Activated CD8-positive, alpha-beta memory T cell treated with anti-CD3 and anti-CD28 coated beads for 36 hours (primary cell): ENCODE results near the gene CPN1. TPM values are rescaled to one million over a fixed set of nuclear protein-coding genes. Genes with fewer than 3 reads are reported as not detected.

ENCODE experiments used
- CTCF ChIA-PET: fragments of 350-600 bp; sonication (Branson Sonifier 250); formaldehyde crosslinking; loops from one replicate; lab custom pipeline; 2021; ENCODE audit warnings: antibody characterized with exemption; lab: Charles Lee
- POLR2A ChIA-PET: fragments of 350-600 bp; sonication (Branson Sonifier 250); formaldehyde crosslinking; loops from one replicate; lab custom pipeline; 2021; ENCODE audit warnings: antibody characterized with exemption; lab: Charles Lee
- total RNA-seq, 2 experiments: library from RNA; stranded (reverse); gene quantifications; one replicate each; pipeline ENCODE4 v1.2.3, GENCODE V29; 2021

CPN1 gene
- total RNA-seq, 2 experiments from 2014 or later, result not detected

DNA sequence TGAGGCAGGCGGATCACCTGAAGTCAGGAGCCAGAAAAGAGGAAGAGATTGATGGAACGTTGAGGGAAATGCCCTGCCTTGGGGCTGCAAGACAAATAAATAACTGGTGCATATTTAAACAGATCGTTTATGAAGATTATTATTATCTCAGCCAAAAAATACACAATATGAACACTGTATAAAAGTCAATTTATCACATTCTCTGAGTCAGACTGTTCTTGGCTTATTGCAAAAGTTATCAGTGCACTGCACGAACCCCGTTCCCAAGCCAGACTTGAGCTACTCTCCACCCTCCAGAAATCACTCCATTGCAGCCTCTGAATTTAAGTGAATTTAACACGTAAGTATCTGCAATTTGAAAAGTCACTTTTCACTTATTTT lies 73.5 kb downstream of the CPN1 start:
- ChIA-PET CTCF (interaction anchor here (0.9 to 3.0 kb wide), 4 partner anchors 16 to 162 kb away, joined by 3 to 18 read pairs (median 8); no protein-coding TSS in a partner anchor), POLR2A (interaction anchor here (0.5 kb wide), 1 partner anchor 405 kb away, joined by 3 read pairs; no protein-coding TSS in a partner anchor)

DNA sequence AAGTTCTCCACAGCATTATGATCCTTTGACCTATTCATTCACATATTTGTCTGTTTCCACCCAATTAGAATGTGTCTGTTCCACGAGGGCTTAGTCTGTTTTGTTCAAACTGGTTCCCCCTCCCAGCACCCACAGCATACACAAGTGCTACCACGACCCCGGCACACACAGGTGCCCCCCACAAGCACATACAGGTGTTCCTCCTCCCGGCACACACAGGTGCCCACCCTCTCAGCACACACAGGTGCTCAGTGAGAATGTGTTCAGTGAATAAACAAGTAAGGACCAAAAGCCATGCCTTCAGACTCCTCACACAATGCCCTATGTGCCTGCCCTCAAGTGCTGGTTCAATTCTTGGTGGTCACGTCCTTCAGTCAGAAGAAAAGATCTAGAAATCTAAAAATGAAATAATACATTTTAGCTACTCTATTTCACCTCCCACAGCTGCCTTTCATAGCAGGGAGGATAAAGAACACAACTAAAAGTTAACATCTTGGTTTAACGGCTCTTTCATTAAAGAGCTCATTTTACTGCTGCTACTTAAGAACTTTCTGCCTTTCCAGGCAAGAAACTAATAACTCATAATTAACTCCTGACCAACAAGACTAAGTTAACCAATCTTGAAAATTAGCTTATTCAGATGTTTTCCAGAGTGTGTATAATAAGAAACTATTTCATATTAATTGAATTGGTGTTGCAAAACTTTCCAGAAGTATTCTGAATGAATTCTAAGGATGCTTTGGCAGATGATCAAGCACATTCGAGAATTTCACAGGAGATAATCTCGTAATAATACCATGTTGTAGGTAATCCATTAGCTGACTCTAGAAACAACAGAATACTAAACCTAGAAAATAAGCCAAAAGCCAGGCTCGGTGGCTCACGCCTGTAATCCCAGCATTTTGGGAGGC lies 74.2 kb downstream of the CPN1 start:
- CTCF ChIA-PET, result interaction anchor here (0.7 to 0.9 kb wide), 2 partner anchors 162 to 344 kb away, joined by 3 read pairs; no protein-coding TSS in a partner anchor
- POLR2A ChIA-PET, result no interaction called here

DNA sequence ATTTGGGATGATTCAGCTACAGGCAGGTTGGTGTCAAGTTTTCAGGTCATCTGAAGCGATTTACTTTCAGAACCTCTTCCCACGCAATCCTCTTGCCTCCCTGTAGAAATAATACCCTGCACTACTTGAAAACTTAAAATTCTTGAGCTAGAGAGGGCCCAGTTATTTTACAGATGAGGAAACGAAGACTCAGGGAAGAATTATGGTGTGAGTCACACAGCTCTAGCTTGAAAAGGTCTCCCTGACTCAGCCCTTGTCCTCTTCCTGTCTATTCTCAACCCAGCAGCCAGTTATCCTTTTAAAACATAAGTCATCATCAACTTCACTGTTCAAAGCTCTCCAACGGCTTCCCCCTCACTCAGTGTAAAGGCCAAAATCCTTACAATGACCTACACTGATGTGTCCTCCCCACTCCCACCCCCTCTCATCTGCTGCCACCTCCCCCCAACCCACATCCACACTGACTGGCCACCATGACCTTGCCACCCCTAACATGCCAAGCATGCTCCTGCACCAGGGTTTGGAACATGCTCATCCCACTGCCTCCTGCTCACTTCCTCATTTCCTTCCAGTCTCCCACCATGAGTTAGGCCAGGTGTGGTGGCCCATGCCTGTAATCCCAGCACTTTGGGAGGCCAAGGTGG lies 75.3 kb downstream of the CPN1 start:
- ChIA-PET CTCF (interaction anchor here (0.6 to 1.0 kb wide), 5 partner anchors 42 to 343 kb away, joined by 3 read pairs; no protein-coding TSS in a partner anchor), POLR2A (no interaction called here)

DNA sequence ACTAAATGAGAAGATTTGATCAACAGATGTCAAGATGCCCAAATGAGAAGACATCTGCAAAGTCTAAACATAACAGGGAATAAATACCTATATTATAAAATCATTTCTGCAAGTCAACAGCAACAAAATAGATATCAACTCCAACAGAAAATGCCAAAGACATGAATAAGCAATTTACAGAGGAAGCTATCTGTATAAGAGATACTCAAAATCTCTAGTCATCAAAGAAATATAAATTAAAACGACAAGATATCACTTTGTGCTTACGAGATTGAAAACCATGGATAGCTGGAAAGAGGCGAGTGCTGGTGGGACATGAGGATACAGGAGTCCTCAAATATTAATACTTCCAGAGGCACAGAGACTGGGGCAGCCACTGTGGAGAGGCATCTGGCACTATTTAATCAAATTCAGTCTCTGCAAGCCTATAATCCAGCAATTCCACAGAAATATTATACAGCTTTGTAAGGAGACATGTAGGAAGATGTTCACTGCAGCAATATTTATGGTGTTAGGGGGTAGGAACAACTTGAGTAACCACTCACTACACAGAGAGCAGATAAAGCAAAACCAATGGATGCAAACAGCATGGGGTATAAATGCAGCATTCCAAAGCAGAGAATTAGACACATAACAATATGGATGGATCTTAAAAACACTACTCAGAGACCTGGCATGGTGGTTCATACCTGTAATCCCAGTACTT lies 76.7 kb downstream of the CPN1 start:
- ChIA-PET CTCF (no interaction called here), POLR2A (no interaction called here)

DNA sequence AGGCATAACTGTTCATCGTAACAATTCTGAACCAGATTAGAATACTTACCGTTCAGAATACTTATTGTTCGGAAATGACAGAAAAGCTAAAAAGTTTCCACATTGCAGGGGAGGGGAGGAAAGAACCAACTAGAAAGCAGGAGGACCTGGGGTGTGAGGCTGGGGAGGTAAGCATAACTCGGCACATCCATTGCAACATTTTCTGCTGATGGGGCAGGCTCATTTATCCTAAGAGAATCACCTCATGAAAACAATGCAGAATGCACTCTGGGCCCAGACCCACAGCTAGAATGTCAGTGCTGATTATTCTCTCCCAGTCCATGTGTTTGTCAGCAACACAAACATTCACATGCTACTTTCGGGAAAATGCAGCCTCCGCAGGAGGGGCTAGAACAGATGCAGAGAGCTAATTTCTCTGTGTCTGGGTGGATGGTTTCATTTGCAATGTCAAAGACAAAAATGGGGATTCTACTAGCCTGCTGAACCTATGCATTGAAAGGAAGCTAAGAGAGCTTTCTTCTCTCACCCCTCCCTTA lies 81.5 kb downstream of the CPN1 start:
- POLR2A ChIA-PET, result no interaction called here
- CTCF ChIA-PET, result interaction anchor here (0.8 kb wide), 1 partner anchor 33 kb away, joined by 4 read pairs; no protein-coding TSS in a partner anchor

DNA sequence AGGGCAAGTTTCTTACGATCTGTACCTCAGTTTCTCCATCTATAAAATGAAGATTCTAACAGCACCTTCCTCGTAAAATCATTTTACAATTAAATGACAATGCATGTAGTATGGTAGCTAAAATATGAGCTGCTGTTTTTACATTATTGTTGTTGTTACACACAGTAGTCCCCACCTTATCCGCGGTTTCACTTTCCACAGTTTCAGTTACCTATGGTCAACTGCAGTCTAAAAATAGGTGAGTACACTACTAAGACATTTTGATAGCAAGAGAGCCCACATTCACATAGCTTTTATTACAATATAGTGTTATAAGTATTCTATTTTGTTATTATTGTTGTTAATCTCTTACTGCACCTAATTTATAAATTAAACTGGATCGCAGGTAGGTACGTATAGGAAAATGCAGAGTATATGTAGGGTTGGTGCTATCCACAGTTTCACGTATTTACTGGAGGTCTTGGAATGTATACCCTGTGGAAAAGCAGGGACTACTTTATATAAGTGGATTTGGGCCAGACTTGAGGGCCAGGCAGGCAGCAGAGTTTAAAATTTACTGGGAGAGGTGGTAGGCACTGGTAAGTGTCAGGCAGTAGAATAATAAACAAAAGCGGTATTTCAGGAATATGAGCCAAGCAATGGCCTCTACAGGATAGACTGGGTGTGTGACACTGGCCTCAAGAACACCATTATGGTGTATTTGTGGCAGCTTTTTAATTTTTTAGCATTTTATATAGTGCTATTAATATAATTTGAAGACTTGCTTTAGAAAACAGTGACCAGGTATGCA lies 82.2 kb downstream of the CPN1 start:
- ChIA-PET CTCF (interaction anchor here (1.0 kb wide), 1 partner anchor 10 kb away, joined by 3 read pairs; the partner anchor contains the start of gene DNMBP), POLR2A (no interaction called here)

DNA sequence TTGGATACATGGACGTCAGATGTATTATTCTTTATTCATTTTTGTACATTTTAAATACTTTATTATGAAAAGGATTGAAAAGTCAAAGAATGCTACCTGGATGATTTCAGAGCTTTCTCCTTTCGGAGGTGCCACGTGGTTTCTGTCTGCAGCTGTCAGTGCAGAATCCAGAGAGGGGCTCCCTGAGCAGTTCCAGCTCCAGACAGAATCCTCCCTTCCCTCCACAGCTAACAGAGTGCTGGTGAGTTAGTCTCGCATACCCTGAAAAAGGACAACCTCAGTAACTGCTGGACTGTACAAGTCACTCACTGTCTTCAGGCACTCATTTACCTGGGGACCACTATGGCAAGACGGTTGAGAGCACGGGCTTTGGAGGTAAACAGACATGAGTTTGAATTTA lies 82.8 kb downstream of the CPN1 start:
- ChIA-PET POLR2A (no interaction called here), CTCF (interaction anchor here (1.0 kb wide), 1 partner anchor 10 kb away, joined by 3 read pairs; the partner anchor contains the start of gene DNMBP)

DNA sequence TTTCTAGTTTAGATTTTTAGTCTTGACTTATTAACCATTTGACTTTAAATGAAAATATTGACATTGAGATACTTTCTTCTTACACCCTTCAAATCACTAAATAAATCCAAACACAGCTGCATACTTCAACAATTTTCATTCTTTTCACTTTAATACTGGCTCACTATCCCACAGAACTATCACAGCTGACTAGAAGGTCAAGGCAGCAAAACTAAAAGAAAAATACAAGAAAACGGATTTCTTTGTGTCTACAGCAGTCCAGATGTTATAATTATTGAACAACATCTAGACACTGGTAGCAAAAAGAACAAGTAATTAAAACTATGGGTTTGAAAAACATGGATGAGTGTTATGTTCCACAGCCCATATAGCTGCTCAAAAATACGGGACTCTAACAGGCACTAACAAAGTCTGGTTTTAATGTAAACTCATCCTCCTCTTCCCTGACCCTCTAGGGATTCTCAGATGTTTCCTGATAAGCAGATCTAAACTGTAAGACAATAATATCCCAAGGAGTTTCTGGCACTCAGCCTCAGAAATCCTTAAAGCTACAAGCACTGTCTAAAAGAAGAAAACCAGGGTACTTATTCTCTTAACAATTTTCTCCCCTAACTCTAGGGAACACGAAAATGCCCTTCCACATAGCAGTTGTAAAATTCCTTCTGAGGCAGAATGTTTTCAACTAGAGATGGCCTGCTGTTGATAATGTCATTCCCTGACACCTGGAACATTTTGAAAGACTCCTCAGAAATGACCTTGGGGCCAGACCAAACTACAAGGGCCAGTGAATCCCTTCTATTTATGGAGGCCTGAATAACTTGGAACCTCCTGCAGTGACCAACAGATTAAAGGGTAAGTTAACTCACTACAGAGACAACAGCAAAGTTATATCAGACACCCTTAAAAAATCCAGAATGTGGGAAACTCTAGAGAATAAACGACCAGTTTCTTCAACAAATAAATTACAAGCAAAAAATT lies 84.7 kb downstream of the CPN1 start:
- CTCF ChIA-PET, result no interaction called here
- POLR2A ChIA-PET, result no interaction called here

DNA sequence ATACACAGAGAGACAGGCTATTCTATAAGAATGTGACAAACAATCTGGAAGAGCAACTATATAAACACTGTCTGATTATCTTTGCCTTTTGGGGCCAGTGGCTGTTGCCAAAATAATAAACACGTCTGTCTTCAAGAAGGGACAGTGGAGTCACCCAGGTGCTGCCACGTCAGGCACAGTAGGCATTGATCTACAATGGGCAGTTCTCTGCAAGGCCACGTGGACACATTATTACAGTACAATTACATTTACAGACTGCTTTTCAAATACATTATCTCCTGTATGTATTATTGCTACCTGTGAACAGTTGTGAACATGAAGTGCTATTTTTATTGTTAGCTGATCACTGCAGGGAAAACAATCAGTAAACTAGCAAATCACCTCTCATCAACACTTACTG lies 86.0 kb downstream of the CPN1 start:
- POLR2A ChIA-PET, result no interaction called here
- CTCF ChIA-PET, result no interaction called here

DNA sequence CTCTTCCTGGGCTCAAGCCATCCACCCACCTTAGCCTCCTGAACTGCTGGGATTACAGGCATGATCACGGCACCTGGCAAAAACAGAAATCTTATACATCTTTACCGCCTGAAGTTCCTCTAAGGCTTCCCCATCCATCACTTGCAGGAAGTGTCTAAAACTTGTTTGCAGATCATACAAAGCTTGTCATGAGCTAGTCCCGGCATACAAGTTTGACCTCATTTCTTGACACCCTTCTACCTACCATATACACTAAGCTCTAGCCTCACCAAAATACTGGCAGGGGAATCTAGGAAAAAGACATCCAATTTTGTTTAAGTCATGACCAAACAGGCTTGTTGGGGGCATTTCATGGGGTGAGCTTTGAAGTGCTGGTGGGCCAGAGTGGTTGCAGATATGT lies 86.4 kb downstream of the CPN1 start:
- POLR2A ChIA-PET, result no interaction called here
- CTCF ChIA-PET, result no interaction called here

DNA sequence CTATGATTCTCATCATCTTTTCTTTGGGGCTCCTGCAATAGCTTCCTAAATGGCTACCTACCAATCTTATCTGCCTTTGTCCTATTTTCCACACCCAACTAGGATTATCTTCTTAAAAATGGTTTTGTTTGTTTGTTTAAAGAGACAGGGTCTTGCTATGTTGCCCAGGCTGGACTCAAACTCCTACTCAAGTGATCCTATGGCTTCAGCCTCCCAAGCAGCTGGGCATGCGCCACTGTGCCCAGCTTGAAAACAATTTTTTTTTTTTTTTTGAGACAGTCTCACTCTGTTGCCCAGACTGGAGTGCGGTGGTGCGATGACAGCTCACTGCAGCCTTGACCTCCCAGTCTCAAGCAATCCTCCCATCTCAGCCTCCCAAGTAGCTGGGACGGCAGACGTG lies 86.9 kb downstream of the CPN1 start:
- CTCF ChIA-PET, result no interaction called here
- POLR2A ChIA-PET, result interaction anchor here (0.5 to 0.6 kb wide), 2 partner anchors 14 to 256 kb away, joined by 4 to 5 read pairs; no protein-coding TSS in a partner anchor

DNA sequence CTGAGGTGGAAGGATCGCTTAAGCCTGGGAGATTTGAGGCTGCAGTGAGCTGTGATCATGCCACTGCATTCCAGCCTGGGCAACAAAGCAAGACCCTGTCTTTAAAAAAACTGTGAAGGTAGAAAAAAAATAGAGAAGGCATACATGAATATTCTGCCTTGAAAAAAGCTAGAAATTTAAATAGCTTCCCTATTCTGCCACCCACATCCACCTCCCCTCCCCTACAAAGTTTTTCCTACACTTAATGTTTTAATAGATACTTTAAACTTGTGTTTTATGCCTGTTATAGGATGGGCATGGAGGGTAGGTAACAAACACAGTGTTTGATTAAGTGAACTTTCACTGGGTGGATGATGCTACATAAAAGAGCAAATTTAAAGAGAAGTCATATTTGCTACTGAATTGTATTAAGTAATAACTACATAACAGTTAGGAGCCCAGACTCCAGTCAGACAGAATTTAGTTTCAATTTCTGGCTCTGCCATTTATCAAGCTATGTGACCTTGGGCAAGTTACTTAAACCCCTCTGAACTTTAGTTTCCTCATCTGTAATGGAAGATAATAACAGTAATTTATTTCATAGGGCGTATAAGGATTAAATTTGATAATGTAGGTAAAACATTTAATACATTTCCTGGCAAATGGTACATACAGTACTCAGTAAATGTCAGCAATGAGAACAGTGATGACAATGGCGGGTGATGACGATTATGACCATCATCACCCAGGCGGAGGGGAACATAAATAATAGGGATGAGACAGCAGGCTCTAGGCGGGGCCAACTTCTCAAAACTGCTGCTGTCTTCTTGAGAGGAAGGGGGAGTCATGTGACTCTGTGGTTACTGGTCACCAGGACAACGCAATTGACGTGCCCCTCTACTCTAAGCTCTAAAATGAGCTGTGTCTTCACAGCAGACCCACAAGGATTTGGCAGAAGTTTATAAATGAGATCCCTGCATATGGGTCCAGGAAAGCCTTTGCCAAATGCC lies 87.7 kb downstream of the CPN1 start:
- ChIA-PET POLR2A (interaction anchor here (0.5 to 0.6 kb wide), 2 partner anchors 14 to 257 kb away, joined by 4 to 5 read pairs; no protein-coding TSS in a partner anchor), CTCF (no interaction called here)
